SKM-1 treated with dmso at 0.1 percent for 144 hours (cell line): ENCODE data around the gene CSNK1D.
A peak's percentile ranks its signal among the peaks of the same experiment; 100 is the strongest.

ENCODE experiments used
- DNase-seq: peaks from one replicate; lab custom pipeline; 2025; ENCODE audit not compliant: unreplicated experiment; lab: John Stamatoyannopoulos, UW

The CSNK1D gene

DNA sequence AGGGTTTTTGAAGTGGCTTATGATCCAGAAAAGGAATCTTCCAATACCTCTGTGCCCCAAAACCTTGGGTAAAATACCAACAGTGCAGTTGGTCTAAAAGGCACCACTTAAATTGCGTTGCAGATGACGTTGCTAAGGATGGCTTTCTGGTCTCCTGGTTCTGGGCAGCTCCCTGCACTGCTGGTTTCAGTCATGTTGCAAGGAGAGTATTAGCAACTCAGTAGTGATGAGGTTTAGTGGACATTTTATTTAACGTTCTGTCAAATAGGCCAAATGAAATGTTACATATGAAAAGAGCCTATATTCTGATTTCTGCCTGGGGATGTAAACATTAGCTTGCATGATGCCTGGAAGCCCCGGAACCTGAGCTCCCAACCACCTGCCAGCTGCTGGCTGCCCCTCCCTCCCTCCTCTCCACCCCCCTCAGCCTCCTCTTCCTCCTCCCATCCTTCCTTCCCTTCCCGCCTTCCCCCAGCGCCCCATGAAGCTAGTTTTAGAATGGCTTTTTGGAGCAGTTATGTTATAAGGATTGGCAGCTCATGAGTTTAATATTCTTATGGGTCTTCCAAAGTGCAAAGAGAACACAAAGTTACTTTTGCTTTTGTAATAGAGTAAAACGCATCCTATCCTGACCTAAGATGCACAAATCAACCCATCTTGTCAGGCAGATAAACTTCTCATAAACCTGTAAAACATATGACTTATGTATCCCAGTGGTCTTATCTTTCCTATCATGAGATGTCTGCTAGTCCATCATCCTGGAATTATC lies 23.2 kb upstream of the CSNK1D start:
- no peak for DNase-seq

DNA sequence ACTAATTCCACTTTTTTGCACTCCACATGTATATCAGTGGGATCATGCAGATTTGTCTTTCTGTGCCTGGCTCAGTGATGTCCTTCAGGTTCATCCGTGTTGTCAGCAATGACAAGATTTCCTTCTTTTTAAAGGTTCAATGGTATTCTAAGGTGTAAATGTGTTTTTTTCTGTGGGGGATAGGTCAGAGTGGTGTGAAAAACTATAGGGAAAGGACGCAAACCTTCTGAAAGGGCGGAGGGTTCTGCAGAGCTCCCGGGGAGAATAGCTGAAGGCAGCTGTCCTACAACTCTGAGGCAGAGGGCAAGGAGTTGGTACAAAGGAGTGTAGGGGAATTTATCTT lies 21.9 kb upstream of the CSNK1D start:
- DNase-seq, result no peak

DNA sequence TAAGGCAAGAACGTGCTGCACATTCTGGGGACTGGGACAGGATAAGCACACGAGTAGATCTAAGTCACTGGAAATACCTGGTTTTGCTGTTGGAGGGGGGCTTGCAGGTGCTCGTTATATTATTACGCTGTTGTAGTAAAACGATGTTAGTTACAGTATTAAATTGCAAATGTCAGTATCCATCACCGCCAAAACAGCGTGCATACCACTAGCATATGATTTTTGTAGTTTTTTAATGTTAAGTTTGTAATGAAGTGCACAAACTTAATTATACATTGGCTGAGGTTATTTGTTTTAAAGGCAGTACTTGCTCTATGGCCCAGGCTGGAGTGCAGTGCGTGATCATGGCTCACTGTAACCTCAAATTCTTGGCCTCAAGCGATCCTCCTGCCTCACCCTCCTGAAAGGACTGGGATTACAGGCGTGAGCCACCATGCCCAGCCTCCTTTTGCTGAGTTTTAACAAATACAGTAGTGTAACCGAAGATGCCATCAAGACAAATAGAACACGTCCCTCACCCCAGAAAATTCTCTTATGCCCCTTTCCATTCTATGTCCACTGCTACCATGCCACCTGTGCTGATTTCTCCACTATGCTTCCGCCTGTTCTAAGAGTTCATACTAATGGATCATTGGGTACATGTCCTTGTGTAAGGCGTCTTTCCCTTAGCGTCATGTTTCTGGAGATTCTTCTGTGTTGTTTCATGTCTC lies 20.7 kb upstream of the CSNK1D start:
- DNase-seq, result no peak

DNA sequence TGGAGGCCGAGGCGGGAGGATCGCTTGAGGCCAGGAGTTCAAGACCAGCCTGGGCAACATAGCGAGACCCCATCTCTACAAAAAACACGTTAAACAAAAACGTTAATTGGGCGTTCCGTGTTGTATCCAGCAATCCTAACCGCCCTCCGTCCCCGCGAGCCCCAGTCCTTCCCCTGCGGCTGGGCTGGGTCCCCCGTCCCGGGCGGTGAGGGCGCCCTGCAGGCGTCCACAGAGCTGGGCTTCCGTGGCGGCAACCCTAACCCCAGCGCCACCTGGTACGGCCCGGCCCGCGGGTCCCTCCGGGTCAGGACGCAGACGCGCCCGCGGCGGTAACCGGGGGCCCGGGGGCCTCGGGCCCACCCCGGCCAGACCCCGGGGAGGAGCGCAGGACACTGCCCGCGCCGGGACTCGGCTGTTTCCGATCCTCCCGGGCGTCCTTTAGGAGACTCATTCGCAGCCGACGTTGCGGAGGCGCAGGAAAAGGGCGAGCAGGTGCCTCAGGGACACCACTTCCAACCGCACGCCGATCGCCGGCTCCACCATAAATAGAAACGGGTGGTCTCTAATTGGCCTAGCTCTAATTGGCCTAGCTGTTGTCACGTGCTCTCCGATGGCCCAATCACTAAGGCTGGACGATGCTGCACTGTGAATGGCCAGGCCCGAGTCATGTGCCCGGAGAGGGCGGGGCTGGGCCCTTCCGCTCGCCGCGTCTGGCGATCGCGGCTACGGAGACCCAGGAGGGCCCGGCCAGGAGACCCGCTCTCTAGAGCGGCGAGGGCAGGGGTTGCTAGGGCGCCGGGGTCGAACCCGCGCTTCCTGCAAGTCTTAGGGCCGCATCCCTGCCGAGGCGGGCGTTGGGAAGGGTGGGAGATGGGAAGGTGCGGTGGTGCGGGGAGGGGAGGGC lies 19.0 kb upstream of the CSNK1D start:
- DNase-seq, result peak; percentile 98

DNA sequence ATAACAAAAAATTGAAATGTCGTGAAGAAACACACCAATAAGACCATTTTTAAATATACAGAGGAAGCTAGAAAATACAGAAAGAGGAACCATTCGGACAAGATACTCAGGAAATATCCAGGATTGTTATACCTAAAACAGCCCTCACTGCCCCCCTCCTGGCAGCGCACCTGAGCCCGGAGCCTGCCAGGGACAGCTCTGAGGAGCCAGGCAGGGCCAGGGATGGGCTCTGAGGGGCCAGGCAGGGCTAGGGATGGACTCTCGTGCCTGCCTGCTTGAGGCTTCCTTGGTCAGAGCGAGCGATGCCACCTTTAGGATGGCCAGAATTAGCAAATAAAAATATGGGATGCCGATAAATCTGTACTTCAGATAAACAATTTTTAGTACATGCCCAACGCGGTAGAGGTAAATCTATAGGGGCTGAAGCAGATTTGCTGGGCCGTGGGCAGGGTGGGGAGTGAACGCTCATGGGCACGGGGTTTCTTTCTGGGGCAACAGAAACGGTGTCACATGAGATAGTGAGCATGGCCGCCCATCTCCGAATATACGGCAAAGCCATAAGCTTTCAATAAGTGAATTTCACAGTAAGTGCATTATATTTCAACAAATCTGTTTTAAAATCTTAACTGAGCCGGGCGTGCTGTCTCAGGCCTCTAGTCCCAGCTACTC lies 18.2 kb upstream of the CSNK1D start:
- peak; percentile 16 for DNase-seq

DNA sequence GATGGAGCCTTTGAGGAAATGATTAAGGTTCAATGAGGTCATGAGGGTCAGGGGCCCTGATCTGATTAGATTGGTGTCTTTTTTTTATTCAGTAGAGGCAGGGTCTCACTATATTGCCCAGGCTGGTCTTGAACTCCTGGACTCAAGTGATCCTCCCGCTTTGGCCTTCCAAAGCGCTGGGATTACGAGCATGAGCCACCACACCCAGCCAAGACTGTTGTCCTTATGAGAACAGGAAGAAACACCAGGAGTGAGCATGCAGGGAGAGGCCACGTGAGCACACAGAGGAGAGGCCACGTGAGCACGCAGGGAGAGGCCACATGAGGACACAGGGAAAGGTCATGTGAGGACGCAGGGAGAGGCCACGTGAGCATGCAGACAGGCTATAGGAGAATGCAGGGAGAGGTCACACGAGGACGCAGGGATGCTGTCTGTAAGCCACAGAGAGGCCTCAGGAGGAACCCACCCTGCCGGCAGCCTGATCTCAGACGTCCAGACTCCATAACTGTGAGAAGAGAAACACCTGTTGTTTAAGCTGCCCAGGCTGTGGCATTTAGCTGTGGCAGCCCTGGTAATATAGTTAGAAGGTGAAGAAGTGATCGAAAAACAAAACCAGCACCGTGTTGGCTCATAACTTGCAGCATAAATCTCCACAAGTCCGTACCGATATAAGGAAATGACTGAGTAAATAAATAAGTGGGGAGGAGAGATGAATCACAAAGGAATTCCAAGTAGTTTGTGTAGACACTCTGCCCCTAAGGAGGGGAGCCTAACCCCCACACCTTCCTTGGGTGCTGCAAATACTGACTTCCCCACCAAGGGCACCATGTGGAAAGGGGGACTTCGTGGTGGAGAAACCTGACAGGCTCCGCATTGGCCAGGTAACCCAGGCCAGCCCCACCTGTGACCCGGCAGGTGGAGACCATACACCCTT lies 14.6 kb upstream of the CSNK1D start:
- peak; percentile 99 for DNase-seq

DNA sequence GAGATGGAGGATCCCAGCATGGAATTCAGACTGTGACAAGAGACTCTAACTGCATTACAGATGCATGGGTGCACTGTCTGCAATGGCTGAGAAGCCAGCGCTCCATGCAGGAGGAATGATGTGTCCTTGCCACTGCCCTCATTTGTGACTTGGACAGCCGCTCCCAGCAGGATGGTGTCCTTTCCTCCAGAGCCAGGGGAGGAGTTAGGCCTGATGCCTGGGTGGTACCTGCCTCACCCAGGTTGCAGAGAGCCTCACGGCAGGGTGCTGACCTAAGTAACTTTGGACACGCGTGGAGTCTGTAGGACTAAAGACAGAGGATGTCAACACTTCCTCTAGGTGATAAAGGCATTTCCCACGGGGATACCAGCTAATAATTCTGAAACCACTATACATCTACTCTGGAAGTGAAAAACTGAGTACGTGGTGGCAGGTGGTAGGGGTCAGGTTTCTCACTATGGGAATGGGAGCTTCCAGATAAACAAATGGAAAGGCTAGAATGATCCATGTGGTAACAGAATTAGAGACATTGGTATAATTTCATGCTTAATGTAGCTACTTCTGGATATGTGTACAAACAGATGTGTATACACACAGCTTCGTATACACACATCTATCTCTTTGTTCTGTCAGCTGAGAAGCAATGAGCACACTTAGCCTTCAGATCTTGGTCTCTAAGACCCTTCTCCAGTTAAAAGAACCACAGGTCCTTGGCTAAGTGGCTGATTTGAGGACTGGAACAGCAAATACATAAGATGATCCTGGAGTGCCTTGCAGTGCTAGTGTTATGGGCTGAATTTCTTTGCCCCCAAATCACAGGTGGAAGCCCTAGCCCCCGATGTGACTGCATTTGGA lies 13.7 kb upstream of the CSNK1D start:
- DNase-seq, result no peak

DNA sequence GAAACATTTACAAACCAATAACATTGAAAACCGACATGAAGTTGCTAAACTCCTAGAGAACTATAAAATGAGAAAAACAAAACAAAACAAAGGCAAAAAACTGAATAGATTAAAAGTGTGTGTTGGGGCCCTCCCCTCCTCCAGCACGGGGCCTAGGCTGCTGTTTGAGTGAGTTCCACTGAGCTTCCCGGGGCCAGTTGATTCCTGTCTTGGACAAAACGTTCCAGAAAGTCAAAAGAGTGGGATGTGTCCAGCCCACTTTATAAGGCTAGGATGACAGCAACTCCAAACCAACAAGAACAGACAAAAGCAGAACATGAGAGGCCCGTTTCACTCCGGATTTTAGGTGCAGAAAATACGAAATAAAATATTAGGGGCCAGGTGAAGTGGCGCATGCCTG lies 11.6 kb upstream of the CSNK1D start:
- DNase-seq, result no peak

DNA sequence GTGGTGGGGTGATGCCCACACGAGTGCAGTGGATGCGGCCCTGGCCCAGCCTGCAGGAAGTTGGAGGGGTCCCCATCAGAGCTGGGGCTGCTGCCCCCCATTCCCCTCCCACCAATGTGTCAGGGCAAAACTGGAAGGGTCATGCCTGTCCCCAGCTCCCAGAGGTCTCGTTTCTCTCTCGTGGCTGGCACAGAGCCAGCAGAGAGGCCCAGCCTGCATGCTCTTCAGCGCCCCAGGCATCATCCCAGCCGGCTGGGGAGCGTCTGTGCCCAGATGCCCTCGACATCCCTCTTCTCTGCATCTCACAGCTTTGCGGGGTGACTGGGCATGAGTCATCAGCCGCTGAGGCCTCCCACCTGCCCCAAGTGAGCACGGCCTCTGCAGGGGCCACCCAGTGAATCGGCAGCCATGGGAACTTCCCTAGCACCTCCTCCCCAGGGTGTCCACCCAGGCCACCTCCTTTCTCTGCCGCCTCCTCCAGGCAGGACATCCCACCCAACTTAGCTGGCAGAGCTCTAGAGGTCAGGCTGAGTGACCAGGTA lies 9.8 kb upstream of the CSNK1D start:
- DNase-seq, result no peak

DNA sequence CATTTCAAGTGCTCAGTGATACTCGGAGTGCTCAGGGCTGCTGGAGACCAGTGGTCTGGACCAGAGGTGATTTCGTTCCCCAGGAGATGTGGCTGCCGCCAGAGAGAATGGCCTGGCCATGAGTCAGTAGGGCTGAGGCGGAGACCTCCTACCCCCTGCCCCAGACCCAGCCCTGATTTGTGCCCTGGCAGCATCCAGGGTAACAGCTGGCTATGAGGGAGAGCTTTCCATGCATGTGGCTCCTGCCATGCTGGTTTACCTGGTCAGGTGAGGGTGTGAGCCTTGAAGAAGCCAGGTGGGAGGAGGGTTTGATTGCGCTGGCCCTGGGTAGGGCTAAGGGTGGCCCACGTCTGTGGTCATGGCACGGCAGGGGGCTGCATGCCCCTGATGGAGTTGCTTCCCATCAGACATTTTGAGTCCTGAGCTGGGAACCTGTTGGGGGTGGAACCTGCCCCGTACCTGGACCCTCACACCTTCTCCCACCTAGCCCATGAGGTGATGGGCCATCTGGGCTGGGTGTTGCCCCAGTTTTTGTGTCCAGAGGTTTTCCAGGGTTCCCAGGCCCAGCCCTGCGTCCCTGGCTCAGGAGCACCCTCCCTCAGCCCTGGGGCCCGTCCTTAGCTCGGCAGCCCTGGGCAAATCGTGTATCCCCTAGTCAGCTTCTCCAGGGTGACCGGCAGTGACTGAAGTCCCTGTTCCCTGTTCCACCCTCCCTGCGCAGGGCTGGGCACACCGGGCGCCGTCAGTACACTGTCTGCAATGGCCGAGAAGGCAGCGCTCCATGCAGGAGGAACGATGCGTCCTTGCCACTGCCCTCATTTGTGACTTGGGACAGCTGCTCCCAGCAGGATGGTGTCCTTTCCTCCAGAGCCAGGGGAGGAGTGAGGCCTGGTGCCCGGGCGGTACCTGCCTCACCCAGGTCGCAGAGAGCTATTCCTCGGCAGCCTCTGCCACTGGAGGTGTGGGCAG lies 9.0 kb upstream of the CSNK1D start:
- DNase-seq, result no peak

DNA sequence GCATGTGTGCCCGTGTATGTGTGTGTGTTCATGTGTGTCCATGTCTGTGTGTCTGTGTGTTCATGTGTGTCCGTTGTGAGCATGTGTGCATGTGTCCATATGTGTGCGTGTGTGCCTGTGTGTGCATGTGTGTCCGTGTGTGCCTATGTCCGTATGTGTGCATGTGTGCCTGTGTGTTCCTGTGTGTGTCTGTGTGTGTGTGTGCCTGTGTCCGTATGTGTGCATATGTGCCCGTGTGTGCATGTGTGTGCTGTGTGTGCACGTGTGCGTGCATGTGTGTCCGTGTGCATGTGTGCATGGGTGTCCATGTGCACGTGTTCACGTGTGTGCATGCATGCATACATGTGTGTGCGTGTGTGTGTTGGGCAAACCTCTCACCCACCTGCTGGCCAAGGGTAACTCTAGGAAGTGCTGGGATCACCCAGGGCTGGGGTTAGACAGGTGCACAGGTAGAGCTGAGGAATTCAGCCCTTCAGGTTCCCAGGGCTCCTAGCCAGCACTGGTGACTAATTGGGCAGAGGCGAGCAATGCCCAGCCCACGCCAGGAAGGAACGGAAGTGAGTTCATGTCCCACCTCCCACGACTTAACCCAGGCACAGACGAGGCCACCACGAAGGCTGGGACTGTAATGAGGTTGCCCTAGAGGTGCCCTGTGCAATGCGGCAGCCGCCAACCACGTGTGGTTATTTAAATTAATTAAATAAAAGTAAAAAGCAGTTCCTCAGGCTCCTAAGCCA lies 8.2 kb upstream of the CSNK1D start:
- DNase-seq, result no peak

DNA sequence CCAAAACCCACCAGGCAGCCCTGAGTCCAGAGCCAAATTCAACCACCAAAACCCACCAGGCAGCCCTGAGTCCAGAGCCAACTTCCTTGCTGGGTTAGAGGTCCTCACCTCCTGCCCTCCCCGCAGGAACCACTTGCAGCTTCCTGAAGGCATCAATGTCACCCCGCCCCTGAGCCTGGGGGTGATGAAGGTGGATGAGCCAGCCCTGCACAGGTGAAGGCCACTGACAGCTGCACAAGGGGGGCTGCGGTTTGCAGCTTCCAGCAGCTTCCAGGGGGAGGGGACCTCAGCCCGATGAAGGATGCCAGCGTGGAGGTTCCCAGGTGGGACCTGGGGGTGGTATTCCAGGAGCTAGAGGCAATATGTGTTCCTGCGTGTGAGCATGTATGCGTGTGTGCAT lies 7.6 kb upstream of the CSNK1D start:
- no peak for DNase-seq

DNA sequence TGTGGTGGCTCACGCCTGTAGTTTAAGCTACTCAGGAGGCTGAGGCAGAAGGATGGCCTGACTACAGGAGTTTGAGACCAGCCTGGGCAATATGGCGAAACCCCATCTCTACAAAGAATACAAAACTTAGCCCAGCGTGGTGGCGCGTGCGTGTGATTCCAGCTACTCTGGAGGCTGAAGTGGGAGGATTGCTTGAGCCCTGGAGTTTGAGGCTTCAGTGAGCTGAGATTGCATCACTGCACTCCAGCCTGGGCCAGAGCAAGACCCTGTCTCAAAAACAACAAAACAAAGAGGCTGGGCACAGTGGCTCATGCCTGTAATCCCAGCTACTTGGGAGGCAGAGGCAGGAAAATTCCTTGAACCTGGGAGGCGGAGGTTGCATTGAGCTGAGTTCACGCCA lies 7.0 kb upstream of the CSNK1D start:
- no peak for DNase-seq

DNA sequence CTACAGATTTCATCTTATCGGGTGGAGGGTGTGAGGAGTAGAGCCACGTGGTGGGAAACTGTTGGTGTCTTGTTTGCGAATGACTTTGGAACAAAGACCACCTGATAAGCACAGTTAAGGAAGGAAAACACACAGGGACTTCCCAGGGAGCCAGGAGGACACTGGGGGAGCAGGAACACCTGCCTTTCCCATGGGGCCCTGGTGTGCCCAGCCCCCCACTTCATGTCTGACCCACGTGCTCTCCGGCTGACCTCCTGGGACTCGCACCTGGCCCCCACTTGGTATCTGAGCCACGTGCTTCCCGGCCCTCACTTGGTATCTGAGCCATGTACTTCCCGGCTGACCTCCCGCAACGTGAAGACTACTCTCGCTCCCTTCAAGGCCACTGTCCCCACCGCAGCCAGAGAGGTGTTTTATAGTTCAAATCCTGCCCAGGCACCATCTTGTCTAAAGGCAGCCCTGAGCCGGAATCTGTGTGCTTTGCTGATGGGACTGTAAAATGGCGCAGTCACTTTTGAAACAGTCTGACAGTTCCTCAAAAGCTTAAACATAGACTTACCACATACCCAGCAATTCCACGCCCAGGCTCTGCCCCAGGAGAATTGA lies 5.4 kb upstream of the CSNK1D start:
- peak; percentile 82 for DNase-seq

DNA sequence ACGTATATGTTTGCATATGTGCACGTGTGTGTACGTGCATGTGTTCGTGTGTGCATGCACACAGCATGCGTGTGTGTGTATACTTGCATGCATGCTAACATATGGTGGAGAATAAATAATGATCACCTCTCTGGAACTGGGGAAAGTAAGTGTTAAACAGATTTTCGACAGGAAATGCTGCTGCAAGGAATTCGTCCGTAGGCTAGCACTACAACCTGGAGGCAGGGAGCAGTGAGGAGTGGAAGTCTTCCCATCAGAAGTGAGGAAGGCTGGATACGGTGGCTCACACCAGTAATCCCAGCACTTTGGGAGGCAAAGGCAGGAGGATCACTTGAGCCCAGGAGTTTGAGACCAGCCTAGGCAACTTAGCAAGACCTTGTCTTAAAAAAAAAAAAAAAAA lies 4.8 kb upstream of the CSNK1D start:
- DNase-seq, result no peak

DNA sequence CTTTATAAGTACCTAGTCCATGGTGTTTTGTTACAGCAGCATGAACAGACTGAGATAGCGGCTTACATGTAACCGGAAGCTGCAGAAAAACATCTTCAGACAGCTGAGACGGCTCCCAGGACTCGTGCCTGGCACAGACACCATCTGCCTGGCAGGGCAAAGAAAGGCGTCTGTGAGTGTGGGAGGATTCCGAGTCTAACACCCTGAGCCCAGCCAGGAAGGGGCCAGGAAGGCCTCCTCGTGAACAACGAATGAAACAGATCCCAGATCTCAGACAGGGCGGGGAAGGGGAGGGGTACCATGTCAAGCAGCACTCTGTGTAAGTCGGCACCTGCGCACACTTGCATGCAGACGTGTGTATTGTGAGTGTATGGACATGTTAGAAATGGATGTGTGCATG lies 4.4 kb upstream of the CSNK1D start:
- DNase-seq, result no peak

DNA sequence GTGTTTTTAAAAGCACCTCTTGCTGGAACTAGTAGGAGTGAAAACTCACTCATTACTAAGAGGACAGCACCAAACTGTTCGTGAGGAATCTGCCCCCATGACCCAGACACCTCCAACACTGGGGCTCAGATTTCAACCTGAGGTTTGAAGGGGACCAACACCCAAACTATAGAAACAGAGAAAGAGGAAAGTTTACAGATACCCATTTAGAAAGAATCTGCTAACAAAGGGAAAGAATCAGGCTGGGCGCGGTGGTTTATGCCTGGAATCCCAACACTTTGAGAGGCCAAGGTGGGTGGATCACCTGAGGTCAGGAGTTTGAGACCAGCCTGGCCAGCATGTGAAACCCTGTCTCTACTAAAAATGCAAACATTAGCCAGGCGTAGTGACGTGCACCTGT lies 3.4 kb upstream of the CSNK1D start:
- no peak for DNase-seq
